Mammary microvascular endothelial cell (primary cell): Measurements from ENCODE around the gene ZPR1. TPM values are rescaled to one million over a fixed set of nuclear protein-coding genes. Genes with fewer than 3 reads are reported as not detected.

Experiments used
- total RNA-seq: library from RNA; depleted of rRNA; stranded (reverse); fragments of >200 nt; gene quantifications from 2 replicates; pipeline ENCODE4 v1.2.3, GENCODE V29; 2015

Gene ZPR1, protein sequence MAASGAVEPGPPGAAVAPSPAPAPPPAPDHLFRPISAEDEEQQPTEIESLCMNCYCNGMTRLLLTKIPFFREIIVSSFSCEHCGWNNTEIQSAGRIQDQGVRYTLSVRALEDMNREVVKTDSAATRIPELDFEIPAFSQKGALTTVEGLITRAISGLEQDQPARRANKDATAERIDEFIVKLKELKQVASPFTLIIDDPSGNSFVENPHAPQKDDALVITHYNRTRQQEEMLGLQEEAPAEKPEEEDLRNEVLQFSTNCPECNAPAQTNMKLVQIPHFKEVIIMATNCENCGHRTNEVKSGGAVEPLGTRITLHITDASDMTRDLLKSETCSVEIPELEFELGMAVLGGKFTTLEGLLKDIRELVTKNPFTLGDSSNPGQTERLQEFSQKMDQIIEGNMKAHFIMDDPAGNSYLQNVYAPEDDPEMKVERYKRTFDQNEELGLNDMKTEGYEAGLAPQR
- total RNA-seq = 38.2 and 44.8 TPM in 2 replicates

DNA sequence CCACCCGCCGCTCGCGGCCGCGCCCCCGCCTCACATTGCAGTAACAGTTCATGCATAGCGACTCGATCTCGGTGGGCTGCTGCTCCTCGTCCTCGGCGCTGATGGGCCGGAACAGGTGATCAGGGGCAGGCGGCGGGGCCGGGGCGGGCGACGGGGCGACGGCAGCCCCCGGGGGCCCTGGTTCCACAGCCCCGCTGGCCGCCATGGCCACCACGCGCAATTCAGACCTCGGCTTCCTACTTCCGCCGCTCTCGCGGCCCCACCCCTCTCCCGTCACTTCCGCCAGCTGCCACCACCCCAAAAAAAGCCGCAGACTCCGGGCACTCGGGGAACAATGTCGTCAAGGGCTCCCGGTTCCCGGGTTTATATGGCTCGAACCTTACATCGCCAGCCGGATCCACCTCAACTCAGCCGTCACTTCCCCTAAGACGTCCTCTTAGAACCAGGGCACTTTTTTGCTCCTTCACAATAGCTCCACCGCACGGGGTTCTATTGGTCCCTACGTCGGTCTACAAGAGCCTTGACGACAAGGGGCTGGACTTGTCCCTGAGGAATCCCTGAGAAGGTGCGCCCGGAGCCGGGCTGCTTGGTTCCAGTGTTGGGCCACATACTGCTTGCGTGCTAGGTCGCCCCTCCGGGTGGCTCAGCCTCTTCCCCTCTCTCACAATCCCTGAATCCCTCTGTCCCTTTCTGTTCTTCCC, at the start of gene ZPR1:
Gene ZPR1 (minus strand): TSS at position 238 of the 701 bp plus-strand sequence. CDS start 33 bp downstream, at position 205.

DNA sequence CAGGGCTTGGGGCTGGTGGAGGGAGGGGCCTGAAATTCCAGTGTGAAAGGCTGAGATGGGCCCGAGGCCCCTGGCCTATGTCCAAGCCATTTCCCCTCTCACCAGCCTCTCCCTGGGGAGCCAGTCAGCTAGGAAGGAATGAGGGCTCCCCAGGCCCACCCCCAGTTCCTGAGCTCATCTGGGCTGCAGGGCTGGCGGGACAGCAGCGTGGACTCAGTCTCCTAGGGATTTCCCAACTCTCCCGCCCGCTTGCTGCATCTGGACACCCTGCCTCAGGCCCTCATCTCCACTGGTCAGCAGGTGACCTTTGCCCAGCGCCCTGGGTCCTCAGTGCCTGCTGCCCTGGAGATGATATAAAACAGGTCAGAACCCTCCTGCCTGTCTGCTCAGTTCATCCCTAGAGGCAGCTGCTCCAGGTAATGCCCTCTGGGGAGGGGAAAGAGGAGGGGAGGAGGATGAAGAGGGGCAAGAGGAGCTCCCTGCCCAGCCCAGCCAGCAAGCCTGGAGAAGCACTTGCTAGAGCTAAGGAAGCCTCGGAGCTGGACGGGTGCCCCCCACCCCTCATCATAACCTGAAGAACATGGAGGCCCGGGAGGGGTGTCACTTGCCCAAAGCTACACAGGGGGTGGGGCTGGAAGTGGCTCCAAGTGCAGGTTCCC, 41.8 kb upstream of the ZPR1 start, which contains the start of gene APOC3:
Gene APOC3 (plus strand): TSS at position 383 of the 659 bp plus-strand sequence. CDS start 676 bp downstream, outside the sequence.

DNA sequence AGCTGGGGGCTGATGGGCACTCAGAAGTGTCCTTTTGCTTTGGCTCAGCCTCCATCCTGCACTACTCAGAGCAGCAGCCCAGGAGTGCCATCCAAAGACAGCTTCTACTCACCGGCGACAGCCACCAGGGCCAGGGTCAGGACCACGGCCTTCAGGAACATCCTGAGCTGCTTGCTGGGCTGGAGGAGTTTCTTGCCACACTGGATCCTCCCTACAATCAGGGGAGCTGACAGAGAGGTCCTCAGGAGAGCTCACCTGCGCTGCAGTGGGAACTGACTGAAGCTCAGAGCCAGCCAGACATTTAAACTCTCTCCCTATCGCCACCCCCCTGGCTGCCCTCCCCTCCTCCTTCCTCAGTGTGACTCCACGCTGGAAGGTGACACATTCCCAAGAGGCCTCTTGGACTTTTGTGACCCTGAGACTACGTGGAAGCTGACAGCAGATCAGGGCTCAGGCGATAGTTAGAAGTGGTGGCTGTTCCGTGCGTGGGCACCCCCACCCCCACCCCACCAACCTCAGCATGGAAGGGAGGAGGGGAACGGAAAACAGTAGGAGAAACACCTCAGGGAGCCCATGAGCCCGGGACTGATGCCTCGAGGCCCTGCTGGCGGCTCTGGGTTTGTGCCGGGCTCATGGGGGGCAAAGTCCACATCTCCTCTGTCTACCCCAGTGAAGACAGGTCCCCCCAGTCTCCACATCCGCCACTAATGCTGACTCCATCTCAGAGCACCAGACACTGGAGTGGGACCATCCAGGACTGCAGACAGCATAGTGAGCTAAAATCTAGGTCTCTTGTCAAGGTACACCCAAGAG, 35.4 kb upstream of the ZPR1 start, which contains the start of gene APOA4:
Gene APOA4 (minus strand): TSS at position 274 of the 813 bp plus-strand sequence. CDS start 113 bp downstream, at position 161.

DNA sequence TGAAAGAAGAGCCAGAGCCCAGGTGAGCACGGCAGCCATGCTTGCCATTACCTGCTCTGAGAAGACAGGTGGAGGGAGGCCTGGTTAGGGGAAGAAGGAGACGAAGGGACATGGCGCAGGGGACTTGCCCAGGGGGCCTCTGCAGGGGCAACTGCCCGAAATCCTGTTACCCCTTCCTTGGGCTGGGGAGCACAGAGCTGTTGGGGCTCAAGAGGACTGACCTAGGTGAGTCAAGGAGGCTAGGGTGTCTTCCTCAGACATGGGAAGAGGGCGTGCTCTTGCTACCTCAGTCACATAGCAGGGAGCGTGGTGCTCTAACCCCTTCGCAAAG, 4.0 kb upstream of the ZPR1 start, which contains the start of gene APOA5:
Gene APOA5 (minus strand): TSS at position 67 of the 331 bp plus-strand sequence. CDS start 19 bp downstream, at position 48.

DNA sequence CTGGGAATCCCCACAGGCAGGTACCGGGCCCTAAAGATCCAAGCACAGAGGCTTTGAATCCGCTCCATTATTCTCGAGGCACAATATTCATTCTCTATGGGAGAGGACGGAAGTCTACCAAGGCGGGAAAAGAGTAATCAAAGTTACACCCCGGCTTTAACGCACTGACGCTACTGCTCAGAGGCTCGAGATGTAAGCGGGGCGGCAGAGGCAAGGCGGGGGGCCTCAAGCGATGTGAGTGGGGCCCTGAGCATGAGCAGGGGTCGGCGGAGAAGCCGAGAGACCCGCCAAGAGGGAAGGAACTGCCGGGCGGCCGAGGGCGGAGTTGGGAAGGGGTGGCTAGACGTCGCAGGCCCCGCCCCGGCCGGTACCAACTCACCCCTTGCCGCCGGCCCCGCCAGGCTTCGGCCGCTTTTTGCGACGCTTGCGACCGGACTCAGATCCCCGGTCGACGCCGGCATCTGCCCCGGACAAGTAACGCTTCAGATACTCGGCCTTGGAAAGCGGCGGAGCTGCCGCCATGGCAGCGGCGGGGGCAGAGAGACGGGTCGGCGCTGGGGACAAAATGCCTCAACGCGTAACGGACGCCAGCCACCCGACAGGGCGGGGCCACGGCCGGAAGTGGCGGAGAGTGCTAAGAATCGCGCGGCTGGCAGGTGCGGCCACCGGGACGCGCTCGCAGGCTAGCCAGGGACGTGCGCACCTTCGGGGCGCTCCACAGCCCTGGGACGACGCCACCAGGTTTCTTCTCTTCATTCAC, 15.2 kb downstream of the ZPR1 start, which contains the start of gene BUD13:
Gene BUD13 (minus strand): TSS at position 545 of the 760 bp plus-strand sequence. CDS start 23 bp downstream, at position 522.

Other genes starting within 250 kb of the ZPR1 start
- gene BUD13, start 15.0 kb downstream of the ZPR1 start, total RNA-seq = 14.5 and 15.6 TPM in 2 replicates
- gene APOA5, start 3.9 kb upstream of the ZPR1 start, total RNA-seq = not detected in 2 replicates
- gene APOA4, start 35.3 kb upstream of the ZPR1 start, total RNA-seq = not detected in 2 replicates
- gene APOC3, start 41.9 kb upstream of the ZPR1 start, total RNA-seq = not detected in 2 replicates
- not detected in 2 replicates for gene APOA1, start 49.6 kb upstream of the ZPR1 start, total RNA-seq